Measurements from ENCODE around the gene RIPK4.

DNA sequence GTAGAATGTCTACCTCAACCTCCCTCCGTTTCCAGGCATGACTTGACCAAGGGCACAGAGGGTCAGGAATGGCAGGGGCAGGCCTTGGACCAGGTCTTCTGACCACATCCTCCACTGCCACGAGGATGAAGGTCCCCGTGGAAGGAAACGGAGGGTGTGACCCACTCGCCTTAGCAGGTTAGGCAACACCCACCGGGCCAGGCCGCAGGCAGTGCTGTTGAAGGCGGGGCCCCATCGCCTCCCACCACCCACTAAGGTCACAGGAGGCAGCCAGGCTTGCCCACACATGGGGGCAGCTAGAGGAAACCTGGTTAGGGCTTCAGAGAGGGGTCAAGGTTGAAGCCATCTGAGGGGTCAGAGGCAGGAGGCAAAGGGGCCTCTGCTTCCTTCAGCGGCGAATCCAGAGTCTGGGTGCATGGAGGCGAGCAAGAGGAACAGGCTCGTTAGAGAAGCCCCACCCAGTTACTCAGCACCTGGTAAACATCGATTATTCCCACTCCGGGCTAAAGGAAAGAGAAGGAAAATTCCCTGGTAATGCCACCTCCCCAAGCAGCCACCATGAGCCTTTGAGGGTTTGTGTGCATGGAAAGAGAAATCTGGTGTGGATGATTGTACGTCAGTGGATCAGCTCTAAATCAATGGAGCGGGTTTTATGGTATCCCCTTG lies 37.0 kb downstream of the RIPK4 start:
- no peak for TF ChIP-seq CTCF (conservative IDR thresholded peaks at IDR 0.05)
- TF ChIP-seq ZFX (IDR thresholded peaks at IDR 0.05) = no peak
